ENCODE measurements around the gene CA7.

The CA7 gene

DNA sequence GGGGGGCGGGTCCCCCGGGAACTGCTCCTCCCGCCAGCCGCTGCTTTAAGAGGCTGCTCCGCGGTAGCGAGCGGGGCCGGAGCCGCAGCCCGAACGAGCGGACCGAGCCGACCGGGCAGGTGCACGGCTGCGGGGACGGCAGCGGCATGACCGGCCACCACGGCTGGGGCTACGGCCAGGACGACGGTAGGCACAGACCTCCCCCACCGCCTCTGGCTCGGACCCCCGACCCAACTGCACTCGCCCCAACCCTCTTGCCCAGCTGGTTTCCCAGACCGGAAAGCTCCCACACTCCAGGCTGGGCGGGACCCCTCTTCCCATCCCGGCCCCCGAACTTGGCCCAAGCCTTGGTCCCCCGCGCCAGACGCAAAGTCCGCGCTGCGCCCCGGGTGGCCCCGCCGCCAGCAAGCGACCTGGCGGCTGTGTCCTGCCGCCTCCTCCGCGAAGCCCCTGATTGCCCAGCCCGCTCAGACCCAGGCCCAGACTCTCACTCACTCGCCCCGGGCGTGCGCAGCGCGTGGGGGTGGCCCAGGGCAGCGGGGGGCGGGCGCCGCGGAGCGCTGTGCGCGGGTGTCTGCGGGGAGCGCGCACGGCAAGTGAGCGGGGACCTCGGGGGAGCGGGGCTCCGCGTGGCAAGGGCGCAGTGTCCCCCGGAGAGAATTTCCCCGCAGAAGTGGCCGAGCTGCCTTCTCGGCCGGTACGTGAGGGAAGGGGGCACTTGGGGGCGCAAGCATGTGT, at the start of gene CA7:
TSS of gene CA7 (plus strand) at position 73 of the 738 bp plus-strand sequence. CDS start at position 147, 74 bp downstream.
- Histone ChIP-seq H3K4me3 (peak within 1 kb of the TSS; percentile 26), H3K27me3 (ENCODE audit: low read depth) (peaks cover 45% of the 10 kb centered on the region), H3K4me1 (no peaks in the 10 kb centered on the region), H3K36me3 (replicated peaks) (no peaks in the 10 kb centered on the region), H3K9me3 (no peaks in the 10 kb centered on the region)
- DNase-seq (ENCODE audit: low spot score in 2 of 2), result no peak
- in situ Hi-C loops (cut with MboI; ENCODE audit: low sequenced_read_pairs), result no loop called here

GRCh38 chr16:66798161-66798560, 46.1 kb upstream of the CA7 start:
- Histone ChIP-seq H3K36me3 (replicated peaks) (peaks cover 6% of the 10 kb centered on the region), H3K9me3 (no peaks in the 10 kb centered on the region), H3K4me1 (no peaks in the 10 kb centered on the region), H3K4me3 (no peak overlapping the region), H3K27me3 (ENCODE audit: low read depth) (no peaks in the 10 kb centered on the region)
- no peak for DNase-seq (ENCODE audit: low spot score in 2 of 2)
- in situ Hi-C loops (cut with MboI; ENCODE audit: low sequenced_read_pairs), result no loop called here

DNA sequence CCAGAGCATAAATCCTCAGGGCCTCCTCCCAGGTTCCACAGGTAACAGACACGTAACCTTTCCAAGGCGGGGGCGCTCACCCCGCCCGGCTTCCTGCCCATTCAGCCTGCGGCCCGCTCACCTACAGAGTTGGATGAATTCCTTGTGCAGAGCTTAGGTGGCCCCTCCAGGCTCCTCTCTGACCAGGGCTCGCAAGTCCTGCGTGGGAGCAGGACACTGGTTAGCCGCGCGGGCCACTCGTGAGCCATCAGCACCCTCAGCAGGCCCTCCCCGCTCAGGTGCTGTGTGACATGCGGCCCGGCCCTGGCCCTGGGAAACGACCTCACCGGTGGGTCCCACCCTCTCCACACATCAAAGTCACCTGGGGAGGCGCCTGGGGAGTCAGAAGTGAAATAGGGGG, 43.4 kb upstream of the CA7 start:
- DNase-seq (ENCODE audit: low spot score in 2 of 2), result no peak
- Histone ChIP-seq H3K4me3 (no peak overlapping the region), H3K4me1 (no peaks in the 10 kb centered on the region; the same call in 1 of the 2 replicates), H3K27me3 (ENCODE audit: low read depth) (no peaks in the 10 kb centered on the region), H3K9me3 (no peaks in the 10 kb centered on the region), H3K36me3 (replicated peaks) (peaks cover 30% of the 10 kb centered on the region)
- in situ Hi-C loops (cut with MboI; ENCODE audit: low sequenced_read_pairs), result no loop called here

- DNase-seq (ENCODE audit: low spot score in 2 of 2), result no peak
- in situ Hi-C loops (cut with MboI; ENCODE audit: low sequenced_read_pairs), result no loop called here
Observed at GRCh38 chr16:66801320-66802105, 42.7 kb upstream of the CA7 start, which contains the start of gene TERB1. Gene TERB1, minus strand, starts transcription at chr16:66801584. Its CDS starts 4,786 bp downstream, at chr16:66796798.

DNA sequence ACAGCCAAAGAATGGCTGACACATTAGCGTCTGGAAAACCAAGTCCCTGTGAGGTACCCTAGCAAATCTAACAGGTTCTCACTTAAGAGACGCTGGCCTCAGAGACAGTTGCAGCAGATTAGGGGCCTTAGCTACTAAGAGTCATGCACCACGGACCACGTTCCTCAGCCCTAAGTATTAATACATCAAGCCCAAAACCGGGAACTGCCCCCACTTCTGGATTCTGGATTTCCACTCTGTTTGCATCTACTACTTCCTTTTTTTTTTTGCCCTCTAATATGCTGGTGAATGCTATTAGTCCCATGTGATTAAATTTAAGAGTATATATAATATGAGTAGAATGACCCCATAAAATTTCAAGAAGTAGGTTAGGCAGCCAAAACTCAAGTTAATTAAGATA, 42.1 kb upstream of the CA7 start:
- Histone ChIP-seq H3K4me3 (no peak overlapping the region), H3K9me3 (no peaks in the 10 kb centered on the region), H3K27me3 (ENCODE audit: low read depth) (no peaks in the 10 kb centered on the region), H3K36me3 (replicated peaks) (peaks cover 43% of the 10 kb centered on the region), H3K4me1 (no peaks in the 10 kb centered on the region; the same call in 1 of the 2 replicates)
- in situ Hi-C loops (cut with MboI; ENCODE audit: low sequenced_read_pairs), result no loop called here
- DNase-seq (ENCODE audit: low spot score in 2 of 2), result no peak

More at GRCh38 chr16:66801320-66802105, 42.7 kb upstream of the CA7 start, which contains the start of gene TERB1:
- Histone ChIP-seq H3K4me3 (no peak within 1 kb of the TSS), H3K4me1 (no peaks in the 10 kb centered on the region; the same call in 1 of the 2 replicates), H3K36me3 (replicated peaks) (peaks cover 36% of the 10 kb centered on the region), H3K9me3 (no peaks in the 10 kb centered on the region), H3K27me3 (ENCODE audit: low read depth) (no peaks in the 10 kb centered on the region)

- peaks cover 80% of the 10 kb centered on the region for H3K36me3 ChIP-seq (replicated peaks)
- no peak for DNase-seq (ENCODE audit: low spot score in 2 of 2)
- no peaks in the 10 kb centered on the region; the same call in 1 of the 2 replicates for H3K4me1 ChIP-seq
- no peaks in the 10 kb centered on the region for H3K9me3 ChIP-seq
- H3K4me3 ChIP-seq, result no peak overlapping the region
- in situ Hi-C loops (cut with MboI; ENCODE audit: low sequenced_read_pairs), result no loop called here
- H3K27me3 ChIP-seq (ENCODE audit: low read depth), result no peaks in the 10 kb centered on the region
Observed at GRCh38 chr16:66809765-66810164, 34.4 kb upstream of the CA7 start.

GRCh38 chr16:66810391-66810790, 33.8 kb upstream of the CA7 start:
- in situ Hi-C loops (cut with MboI; ENCODE audit: low sequenced_read_pairs), result no loop called here
- H3K4me3 ChIP-seq, result no peak overlapping the region
- no peaks in the 10 kb centered on the region for H3K9me3 ChIP-seq
- peaks cover 78% of the 10 kb centered on the region for H3K36me3 ChIP-seq (replicated peaks)
- no peaks in the 10 kb centered on the region for H3K27me3 ChIP-seq (ENCODE audit: low read depth)
- DNase-seq (ENCODE audit: low spot score in 2 of 2), result no peak
- H3K4me1 ChIP-seq, result no peaks in the 10 kb centered on the region; the same call in 1 of the 2 replicates

DNA sequence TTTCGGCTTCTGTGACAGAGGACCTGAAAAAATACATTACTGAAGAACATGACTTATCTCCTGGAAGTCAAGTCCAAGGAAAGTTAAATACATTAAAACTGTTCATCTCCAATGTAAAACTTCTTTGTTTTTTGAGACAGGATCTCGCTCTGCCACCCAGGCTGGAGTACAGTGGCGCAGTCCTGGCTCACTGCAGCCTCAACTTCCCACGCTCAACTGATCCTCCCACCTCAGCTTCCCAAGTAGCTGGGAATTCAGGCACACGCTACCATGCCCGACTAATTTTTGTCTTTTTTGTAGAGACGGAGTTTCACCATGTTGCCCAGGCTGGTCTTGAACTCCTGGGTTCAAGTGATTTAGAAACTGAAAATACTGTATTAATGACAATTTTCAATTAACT, 33.2 kb upstream of the CA7 start:
- Histone ChIP-seq H3K4me3 (no peak overlapping the region), H3K4me1 (no peaks in the 10 kb centered on the region; the same call in 1 of the 2 replicates), H3K27me3 (ENCODE audit: low read depth) (no peaks in the 10 kb centered on the region), H3K36me3 (replicated peaks) (peaks cover 78% of the 10 kb centered on the region), H3K9me3 (no peaks in the 10 kb centered on the region)
- in situ Hi-C loops (cut with MboI; ENCODE audit: low sequenced_read_pairs), result no loop called here
- DNase-seq (ENCODE audit: low spot score in 2 of 2), result no peak

GRCh38 chr16:66814734-66815133, 29.5 kb upstream of the CA7 start:
- no peak for DNase-seq (ENCODE audit: low spot score in 2 of 2)
- in situ Hi-C loops (cut with MboI; ENCODE audit: low sequenced_read_pairs), result no loop called here
- Histone ChIP-seq H3K9me3 (no peaks in the 10 kb centered on the region), H3K27me3 (ENCODE audit: low read depth) (no peaks in the 10 kb centered on the region), H3K4me3 (no peak overlapping the region), H3K36me3 (replicated peaks) (peaks cover 83% of the 10 kb centered on the region), H3K4me1 (no peaks in the 10 kb centered on the region)

DNA sequence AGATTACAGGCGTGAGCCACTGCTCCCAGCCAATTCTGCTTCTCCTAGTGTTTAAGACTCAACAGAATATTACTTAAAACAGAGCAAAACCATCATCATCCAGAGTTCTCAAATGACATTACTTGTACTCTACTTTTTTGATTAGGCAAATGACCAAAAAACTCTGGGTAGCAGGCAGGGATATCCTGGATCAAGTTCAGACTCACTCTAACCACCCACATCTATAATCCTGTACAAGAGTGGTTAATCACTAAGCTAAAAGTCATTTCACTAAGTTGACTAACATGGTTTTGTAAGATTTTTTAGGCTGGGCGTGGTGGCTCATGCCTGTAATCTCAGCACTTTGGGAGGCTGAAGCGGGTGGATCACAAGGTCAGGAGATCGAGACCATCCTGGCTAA, 20.2 kb upstream of the CA7 start:
- peaks cover 75% of the 10 kb centered on the region for H3K36me3 ChIP-seq (replicated peaks)
- H3K4me3 ChIP-seq, result no peak overlapping the region
- no peaks in the 10 kb centered on the region for H3K9me3 ChIP-seq
- in situ Hi-C loops (cut with MboI; ENCODE audit: low sequenced_read_pairs), result no loop called here
- H3K4me1 ChIP-seq, result peaks cover 5% of the 10 kb centered on the region
- no peaks in the 10 kb centered on the region for H3K27me3 ChIP-seq (ENCODE audit: low read depth)
- no peak for DNase-seq (ENCODE audit: low spot score in 2 of 2)

DNA sequence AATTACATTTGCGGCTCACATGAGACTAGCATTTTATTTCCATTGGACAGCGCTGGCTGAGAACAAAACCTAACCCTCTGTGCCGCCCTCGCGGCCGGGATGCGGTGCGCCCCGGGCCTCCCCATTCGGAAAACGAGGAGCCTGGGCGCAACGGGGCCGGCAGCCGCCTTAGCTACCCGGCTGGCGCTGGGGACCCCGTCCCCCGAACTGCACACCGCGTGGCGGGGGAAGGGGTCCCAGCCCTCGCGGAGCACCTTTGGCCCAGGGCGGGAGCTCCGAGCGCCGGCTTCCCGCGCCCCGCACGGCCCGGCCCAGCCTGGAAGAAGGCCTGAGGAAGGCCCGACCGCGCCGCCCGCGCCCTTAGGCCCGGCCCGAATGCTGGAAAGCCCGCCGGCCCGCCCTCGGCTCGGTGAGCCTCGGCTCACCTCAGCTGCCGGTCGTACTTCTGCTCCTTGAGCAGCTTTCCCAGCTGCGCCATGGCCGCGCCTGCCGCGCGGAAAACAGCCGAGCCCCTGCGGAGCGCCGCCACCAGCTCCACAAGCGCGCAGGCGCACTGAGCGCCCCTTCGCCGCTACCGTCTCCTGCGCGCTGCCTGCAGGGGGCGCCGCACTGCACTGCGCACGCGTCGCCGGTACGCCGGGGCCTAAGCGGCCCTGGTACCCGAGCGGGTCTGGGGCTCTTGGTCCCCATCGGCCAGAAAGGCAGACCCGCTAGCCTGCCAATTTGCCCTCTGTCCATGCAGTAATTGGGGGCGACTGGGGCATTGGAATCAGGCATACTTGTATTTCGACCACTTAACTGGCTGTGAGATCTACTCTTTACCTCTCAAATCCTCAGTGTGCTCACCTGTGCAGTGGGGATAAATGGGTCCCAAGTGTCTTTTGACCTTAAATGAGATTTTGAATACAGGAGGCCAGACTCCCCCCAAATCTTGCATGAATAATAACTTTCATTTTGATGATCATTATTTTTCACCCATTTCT, 13.5 kb upstream of the CA7 start, which contains the start of gene NAE1:
TSS of gene NAE1 (minus strand) at position 555 of the 983 bp plus-strand sequence. CDS start at position 478, 77 bp downstream.
- H3K9me3 ChIP-seq, result no peaks in the 10 kb centered on the region
- in situ Hi-C loops (cut with MboI; ENCODE audit: low sequenced_read_pairs), result no loop called here
- peak; percentile 86 to 90 for DNase-seq (ENCODE audit: low spot score in 2 of 2)
- no peaks in the 10 kb centered on the region; the same call in 1 of the 2 replicates for H3K27me3 ChIP-seq (ENCODE audit: low read depth)
- H3K4me1 ChIP-seq, result peaks cover 10% of the 10 kb centered on the region
- peaks cover 21% of the 10 kb centered on the region for H3K36me3 ChIP-seq (replicated peaks)
- H3K4me3 ChIP-seq, result peak within 1 kb of the TSS; percentile 78

GRCh38 chr16:66832190-66832589, 12.0 kb upstream of the CA7 start:
- no peak for DNase-seq (ENCODE audit: low spot score in 2 of 2)
- in situ Hi-C loops (cut with MboI; ENCODE audit: low sequenced_read_pairs), result no loop called here
- H3K4me3 ChIP-seq, result no peak overlapping the region
- no peaks in the 10 kb centered on the region for H3K9me3 ChIP-seq
- H3K4me1 ChIP-seq, result peaks cover 10% of the 10 kb centered on the region
- peaks cover 7% of the 10 kb centered on the region for H3K36me3 ChIP-seq (replicated peaks)
- H3K27me3 ChIP-seq (ENCODE audit: low read depth), result peaks cover under 1% of the 10 kb centered on the region; the same call in 1 of the 2 replicates
